K562 (cell line): Measurements from ENCODE around the gene SLCO2A1.

Source experiments
- CTCF ChIP-seq, 3 experiments: IDR thresholded peaks in 2 of 3; conservative IDR thresholded peaks in 1 of 3; 2 replicates each; pipeline ENCODE4 v1.5.1; 2011 to 2012; ENCODE audit warnings: low read length in 3 of 3, mild to moderate bottlenecking in 3 of 3, control low read depth in 2 of 3, improper control_type of control experiment in 1 of 3, inconsistent platforms in 1 of 3, low read depth in 1 of 3, mixed read lengths in 1 of 3, moderate library complexity in 1 of 3; ENCODE audit not compliant: insufficient read depth in 2 of 3
- DMBX1 ChIP-seq: fragments of 250-450 bp; sonication (Bioruptor Pico); IDR thresholded peaks from 2 replicates; pipeline ENCODE4 v1.8.0; 2022; ENCODE audit warnings: inconsistent platforms, mild to moderate bottlenecking, moderate library complexity, borderline replicate concordance
- ETS2 ChIP-seq: IDR thresholded peaks from 2 replicates; pipeline ENCODE4 v1.6.1; 2016; ENCODE audit warnings: borderline replicate concordance, missing genetic modification characterization, mild to moderate bottlenecking, moderate library complexity, missing compliant biosample characterization; ENCODE audit not compliant: poor library complexity, severe bottlenecking
- EZH2 ChIP-seq: IDR thresholded peaks from 2 replicates; pipeline ENCODE4 v1.6.1; 2012; ENCODE audit warnings: low read depth, mild to moderate bottlenecking, inconsistent platforms, low read length, borderline replicate concordance
- JUNB ChIP-seq: fragments of 450-650 bp; formaldehyde crosslinking; conservative IDR thresholded peaks from 2 replicates; pipeline ENCODE4 v1.4.0; 2020; ENCODE audit warnings: mild to moderate bottlenecking
- MEF2A ChIP-seq: IDR thresholded peaks from 2 replicates; pipeline ENCODE4 v1.6.1; 2011; ENCODE audit warnings: low read depth, mild to moderate bottlenecking, low read length, moderate library complexity; ENCODE audit not compliant: control insufficient read depth
- POLR2A ChIP-seq: fragments of 450-650 bp; conservative IDR thresholded peaks from 2 replicates; pipeline ENCODE4 v1.6.1; 2016
- REST ChIP-seq, 2 experiments: fragments of 450-650 bp; formaldehyde crosslinking in 1 of 2; IDR thresholded peaks; 2 replicates each; pipeline versions ENCODE4 v1.4.0 to v1.6.1; 2014 to 2020; ENCODE audit warnings: mild to moderate bottlenecking in 2 of 2, borderline replicate concordance in 1 of 2, low read depth in 1 of 2
- ZNF407 ChIP-seq: fragments of 450-650 bp; IDR thresholded peaks from 2 replicates; pipeline ENCODE4 v1.6.1; 2016; ENCODE audit warnings: low read depth

DNA sequence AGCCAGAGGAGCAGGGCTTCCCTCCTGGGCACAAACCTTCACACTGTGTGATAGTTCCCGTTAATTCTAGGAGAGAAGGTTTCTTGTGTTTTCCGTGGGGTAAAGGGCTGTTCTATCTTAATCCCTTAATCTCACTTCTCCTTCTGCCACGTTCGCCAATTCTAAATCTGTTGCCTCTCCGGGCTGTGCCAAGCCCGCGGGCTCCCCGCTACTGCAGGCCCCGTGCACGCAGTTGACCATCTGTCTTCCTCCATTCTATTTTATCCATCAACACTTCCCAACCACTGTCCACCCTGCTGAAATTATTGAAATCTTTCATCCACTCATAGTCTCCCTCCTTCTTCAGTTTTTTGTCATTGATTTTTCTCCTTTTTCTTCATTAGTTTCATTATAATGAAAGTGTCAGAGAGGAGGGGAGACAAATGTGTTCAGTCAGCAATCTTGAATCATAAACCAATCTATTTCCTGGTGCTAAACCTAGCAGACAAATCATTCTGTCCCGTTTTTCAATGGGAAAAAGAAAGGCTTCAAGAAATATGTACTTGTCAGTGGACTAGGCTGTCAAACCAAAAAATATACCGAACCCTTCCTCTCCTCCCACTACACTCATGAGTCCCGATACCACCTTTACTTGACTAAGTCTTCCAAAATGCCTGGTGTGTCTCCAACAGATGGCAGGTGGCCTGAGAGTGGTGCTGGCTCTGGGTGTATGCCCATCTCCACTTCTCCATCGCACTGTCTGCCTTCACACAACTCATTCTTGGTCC lies 39.6 kb downstream of the SLCO2A1 start:
- TF ChIP-seq CTCF (IDR thresholded peaks at IDR 0.05 in 2 of 3, conservative IDR thresholded peaks at IDR 0.05 in 1 of 3; ENCODE audit: insufficient read depth in 2 of 3, low read depth in 1 of 3, low read length in 3 of 3) (no peak), JUNB (CRISPR knock-in tag) (no peak), REST (IDR thresholded peaks at IDR 0.05; ENCODE audit: borderline replicate concordance) (no peak), REST (CRISPR knock-in tag; IDR thresholded peaks at IDR 0.05; ENCODE audit: low read depth) (no peak), ZNF407 (no peak), POLR2A (no peak), DMBX1 (no peak), MEF2A (no peak), EZH2 (no peak), ETS2 (tag) (no peak)
